GM18520 (cell line): ENCODE measurements around the gene METAP1D.

Experiments used
- ATAC-seq: cut with Tn5 transposase; IDR thresholded peaks from one replicate; pipeline ENCODE4 v1.9.1; 2021; ENCODE audit not compliant: unreplicated experiment

METAP1D gene

GRCh38 chr2:172079416-172079815 lies 79.7 kb downstream of the METAP1D start:
- ATAC-seq, result no peak

- no peak for ATAC-seq
Observed at GRCh38 chr2:172079838-172080640, 80.3 kb downstream of the METAP1D start.

GRCh38 chr2:172080641-172081220 lies 81.0 kb downstream of the METAP1D start:
- ATAC-seq, result no peak

- ATAC-seq, result no peak
Observed at GRCh38 chr2:172081221-172082022, 81.7 kb downstream of the METAP1D start.

GRCh38 chr2:172082105-172082943 lies 82.6 kb downstream of the METAP1D start:
- ATAC-seq, result no peak

GRCh38 chr2:172082944-172083627 lies 83.3 kb downstream of the METAP1D start:
- ATAC-seq, result no peak

- ATAC-seq, result no peak
Observed at GRCh38 chr2:172083628-172084394, 84.1 kb downstream of the METAP1D start.

- ATAC-seq, result no peak
Observed at GRCh38 chr2:172084395-172084644, 84.6 kb downstream of the METAP1D start.

- peak; percentile 81 for ATAC-seq
Observed at GRCh38 chr2:172084645-172085459, 85.1 kb downstream of the METAP1D start.

GRCh38 chr2:172085460-172086159 lies 85.9 kb downstream of the METAP1D start, which contains the start of gene DLX1:
TSS of gene DLX1 (plus strand) at chr2:172085507. CDS start at chr2:172085678, 171 bp downstream.
- ATAC-seq, result no peak

- ATAC-seq, result no peak
Observed at GRCh38 chr2:172086241-172087206, 86.8 kb downstream of the METAP1D start.

- ATAC-seq, result no peak
Observed at GRCh38 chr2:172087207-172087779, 87.5 kb downstream of the METAP1D start.

GRCh38 chr2:172087780-172088244 lies 88.1 kb downstream of the METAP1D start:
- no peak for ATAC-seq

GRCh38 chr2:172088245-172089004 lies 88.7 kb downstream of the METAP1D start:
- no peak for ATAC-seq

- no peak for ATAC-seq
Observed at GRCh38 chr2:172089005-172089504, 89.3 kb downstream of the METAP1D start.

- no peak for ATAC-seq
Observed at GRCh38 chr2:172089633-172090032, 89.9 kb downstream of the METAP1D start.
